Suprapubic skin (tissue), 4 donors: ENCODE measurements around the gene ZNF335. TPM values are rescaled to one million over a fixed set of nuclear protein-coding genes. Genes with fewer than 3 reads are reported as not detected.
"Not testable (repeated sequence)": the region's sequence is repeated elsewhere in the genome, so short reads cannot be mapped to it uniquely, and the experiment has no call there.

Source experiments
- DNase-seq, 2 donors: peaks; one replicate each; pipeline ENCODE4 v3.0.0-alpha.2; 2019; ENCODE audit warnings: low spot score in 2 of 2
- H3K27ac ChIP-seq: fragments of 200-600 bp; sonication (generic); one replicate; pipeline ENCODE4 v1.5.1; 2019
- H3K27me3 ChIP-seq: fragments of 200-600 bp; sonication (generic); one replicate; pipeline ENCODE4 v1.5.1; 2019
- H3K36me3 ChIP-seq: fragments of 200-600 bp; sonication (generic); one replicate; pipeline ENCODE4 v1.5.1; 2019
- H3K4me1 ChIP-seq: fragments of 200-600 bp; sonication (generic); one replicate; pipeline ENCODE4 v1.5.1; 2019
- H3K4me3 ChIP-seq: fragments of 200-600 bp; sonication (generic); one replicate; pipeline ENCODE4 v1.5.1; 2019; ENCODE audit warnings: mild to moderate bottlenecking
- H3K9me3 ChIP-seq: fragments of 200-600 bp; sonication (generic); one replicate; pipeline ENCODE4 v1.5.1; 2019
- EP300 ChIP-seq: sonication (generic); formaldehyde crosslinking; IDR thresholded peaks from one replicate; pipeline ENCODE4 v1.6.1; 2017; ENCODE audit warnings: antibody characterized with exemption
- POLR2A ChIP-seq, 2 donors: fragments of 450-650 bp; IDR thresholded peaks; one replicate each; pipeline ENCODE4 v1.6.1; 2017; ENCODE audit warnings: antibody characterized with exemption in 2 of 2, mild to moderate bottlenecking in 2 of 2, moderate library complexity in 2 of 2
- POLR2AphosphoS5 ChIP-seq, 3 donors: sonication (generic); formaldehyde crosslinking; IDR thresholded peaks; one replicate each; pipeline ENCODE4 v1.6.1; 2017; ENCODE audit warnings: antibody characterized with exemption in 3 of 3
- WGBS: methylation state at CpG from one replicate; pipeline ENCODE4 v1.1.5; 2018; 5-methylcytosine and 5-hydroxymethylcytosine counted together
- total RNA-seq, 4 donors: library from RNA; depleted of rRNA; stranded (reverse); fragments of >200 nt; gene quantifications; one replicate each; pipeline ENCODE4 v1.1.0, GENCODE V29; 2016
- TF ChIP-seq, protein P1 (sequence below), 2 donors: fragments of 200-600 bp in 1 of 2; fragments of 450-650 bp in 1 of 2; sonication (generic) in 1 of 2; IDR thresholded peaks; one replicate each; pipeline ENCODE4 v1.5.1; 2016 to 2019; ENCODE audit warnings: antibody characterized with exemption in 2 of 2, mild to moderate bottlenecking in 1 of 2, moderate library complexity in 1 of 2

ZNF335 gene
- total RNA-seq, 4 donors from 2014 or later, result 25.8 to 62.6 (median 35.1) TPM

DNA sequence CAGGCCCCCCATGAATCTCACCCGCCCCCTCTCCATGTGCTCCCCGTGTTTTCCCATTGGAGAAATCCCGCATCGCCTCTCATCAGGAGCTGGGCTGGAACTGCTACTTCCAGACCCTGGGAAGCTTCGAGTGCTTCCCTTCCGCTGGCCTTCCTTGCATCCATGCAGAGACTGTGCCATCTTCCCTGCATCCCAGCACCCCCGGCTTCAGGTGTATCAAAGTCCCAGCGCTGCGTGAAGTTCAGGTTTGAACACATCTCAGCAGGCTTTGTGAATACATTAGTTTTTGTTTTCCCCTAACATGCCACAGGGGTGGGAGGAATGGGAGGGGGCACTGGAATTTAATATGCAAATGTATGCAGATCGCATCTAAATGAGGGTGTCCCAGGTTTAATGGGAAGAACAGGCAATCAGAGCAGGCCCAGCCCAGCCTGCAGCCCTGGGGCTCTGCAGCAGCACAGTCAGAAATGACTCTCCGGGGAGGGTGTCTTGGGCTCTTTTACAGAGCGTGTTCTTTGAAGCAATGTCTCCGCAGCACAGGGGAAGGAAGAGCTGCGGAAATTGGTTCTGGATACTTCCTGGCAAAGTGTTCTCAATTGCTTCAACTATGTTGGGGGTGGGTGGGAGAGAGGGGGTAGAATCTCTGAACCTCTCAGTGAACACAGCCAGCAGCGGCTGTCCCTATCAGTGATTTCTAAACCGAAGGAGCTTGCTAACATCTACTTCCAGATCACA is 28.4 kb upstream of the ZNF335 start:
- Histone ChIP-seq H3K27ac (no peak overlapping the region), H3K27me3 (peaks cover 20% of the 10 kb centered on the region), H3K4me3 (no peak overlapping the region), H3K4me1 (peaks cover 27% of the 10 kb centered on the region), H3K9me3 (no peaks in the 10 kb centered on the region), H3K36me3 (no peaks in the 10 kb centered on the region)
- no peak for TF ChIP-seq POLR2A (IDR thresholded peaks at IDR 0.05)
- no peak for TF ChIP-seq POLR2AphosphoS5 (IDR thresholded peaks at IDR 0.05)
- TF ChIP-seq, protein P1, sequence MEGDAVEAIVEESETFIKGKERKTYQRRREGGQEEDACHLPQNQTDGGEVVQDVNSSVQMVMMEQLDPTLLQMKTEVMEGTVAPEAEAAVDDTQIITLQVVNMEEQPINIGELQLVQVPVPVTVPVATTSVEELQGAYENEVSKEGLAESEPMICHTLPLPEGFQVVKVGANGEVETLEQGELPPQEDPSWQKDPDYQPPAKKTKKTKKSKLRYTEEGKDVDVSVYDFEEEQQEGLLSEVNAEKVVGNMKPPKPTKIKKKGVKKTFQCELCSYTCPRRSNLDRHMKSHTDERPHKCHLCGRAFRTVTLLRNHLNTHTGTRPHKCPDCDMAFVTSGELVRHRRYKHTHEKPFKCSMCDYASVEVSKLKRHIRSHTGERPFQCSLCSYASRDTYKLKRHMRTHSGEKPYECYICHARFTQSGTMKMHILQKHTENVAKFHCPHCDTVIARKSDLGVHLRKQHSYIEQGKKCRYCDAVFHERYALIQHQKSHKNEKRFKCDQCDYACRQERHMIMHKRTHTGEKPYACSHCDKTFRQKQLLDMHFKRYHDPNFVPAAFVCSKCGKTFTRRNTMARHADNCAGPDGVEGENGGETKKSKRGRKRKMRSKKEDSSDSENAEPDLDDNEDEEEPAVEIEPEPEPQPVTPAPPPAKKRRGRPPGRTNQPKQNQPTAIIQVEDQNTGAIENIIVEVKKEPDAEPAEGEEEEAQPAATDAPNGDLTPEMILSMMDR (IDR thresholded peaks at IDR 0.05), result no peak
- TF ChIP-seq EP300, result no peak
- 45% methylated on average over 16 of the region's 16 CpGs for WGBS
- DNase-seq, result no peak

DNA sequence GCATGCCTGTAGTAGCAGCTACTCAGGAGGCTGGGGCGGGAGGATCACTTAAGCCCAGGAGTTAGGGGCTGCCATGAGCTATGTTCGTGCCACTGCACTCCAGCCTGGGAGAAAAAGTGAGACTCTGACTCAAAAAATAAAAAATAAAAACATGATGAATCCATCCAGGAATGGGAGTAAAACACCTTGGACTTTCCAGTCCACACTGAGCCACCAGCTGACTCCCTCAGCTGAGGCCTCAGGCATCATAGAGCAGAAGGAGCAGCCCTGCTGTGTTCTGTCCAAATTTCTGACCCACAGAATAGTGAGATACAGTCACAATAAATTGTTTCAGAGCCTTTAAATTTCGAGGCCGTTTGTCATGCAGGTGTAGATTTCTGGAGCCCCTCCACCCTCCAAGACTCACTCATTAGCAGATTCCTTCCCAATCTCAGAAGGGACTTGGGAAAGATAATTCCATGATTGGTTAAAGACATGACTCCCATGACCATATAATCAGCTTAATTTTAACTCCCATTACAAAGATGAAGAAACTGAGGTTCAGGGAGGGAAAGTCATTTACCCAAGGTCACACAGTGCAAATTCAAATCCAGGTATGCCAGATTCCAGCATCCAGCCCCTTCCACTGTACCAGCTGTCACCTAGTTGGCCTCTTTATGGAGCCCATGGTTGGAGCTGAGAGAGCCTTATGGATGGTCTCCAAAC is 27.7 kb upstream of the ZNF335 start:
- no peak for DNase-seq
- TF ChIP-seq POLR2A (IDR thresholded peaks at IDR 0.05), result no peak
- TF ChIP-seq EP300, result no peak
- TF ChIP-seq, protein P1 (IDR thresholded peaks at IDR 0.05), result no peak
- TF ChIP-seq POLR2AphosphoS5 (IDR thresholded peaks at IDR 0.05), result no peak
- Histone ChIP-seq H3K36me3 (no peaks in the 10 kb centered on the region), H3K4me3 (no peak overlapping the region), H3K4me1 (peaks cover 34% of the 10 kb centered on the region), H3K9me3 (no peaks in the 10 kb centered on the region), H3K27ac (no peak overlapping the region), H3K27me3 (peaks cover 20% of the 10 kb centered on the region)
- 85% methylated on average over 4 of the region's 4 CpGs for whole genome bisulfite sequencing

DNA sequence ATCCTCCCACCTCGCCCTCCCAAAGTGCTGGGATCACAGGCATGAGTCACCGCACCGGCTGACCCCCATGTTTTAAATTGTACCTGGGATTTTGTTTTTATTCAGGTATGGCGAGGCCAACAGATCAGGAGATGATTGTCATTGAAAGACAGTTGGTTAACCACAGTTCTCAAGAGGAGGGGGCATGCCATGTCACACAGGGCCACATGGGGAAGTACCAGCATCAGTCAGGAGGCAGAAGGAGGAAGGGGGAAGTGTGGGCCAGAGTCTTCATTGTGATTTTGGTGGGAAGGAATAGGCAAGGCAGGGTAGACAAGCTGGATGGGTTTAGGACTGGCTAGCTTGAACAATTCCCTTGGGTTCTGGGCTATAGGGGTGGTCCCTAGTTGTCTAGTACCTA is 26.8 kb upstream of the ZNF335 start:
- TF ChIP-seq EP300 (no peak), POLR2AphosphoS5 (IDR thresholded peaks at IDR 0.05) (no peak), POLR2A (IDR thresholded peaks at IDR 0.05) (no peak)
- TF ChIP-seq, protein P1 (IDR thresholded peaks at IDR 0.05), result no peak
- peaks cover 20% of the 10 kb centered on the region for H3K27me3 ChIP-seq
- no peak for DNase-seq
- H3K9me3 ChIP-seq, result no peaks in the 10 kb centered on the region
- WGBS, result 79% methylated on average over 4 of the region's 4 CpGs
- no peak overlapping the region for H3K27ac ChIP-seq
- peaks cover 39% of the 10 kb centered on the region for H3K4me1 ChIP-seq
- no peaks in the 10 kb centered on the region for H3K36me3 ChIP-seq
- no peak overlapping the region for H3K4me3 ChIP-seq

DNA sequence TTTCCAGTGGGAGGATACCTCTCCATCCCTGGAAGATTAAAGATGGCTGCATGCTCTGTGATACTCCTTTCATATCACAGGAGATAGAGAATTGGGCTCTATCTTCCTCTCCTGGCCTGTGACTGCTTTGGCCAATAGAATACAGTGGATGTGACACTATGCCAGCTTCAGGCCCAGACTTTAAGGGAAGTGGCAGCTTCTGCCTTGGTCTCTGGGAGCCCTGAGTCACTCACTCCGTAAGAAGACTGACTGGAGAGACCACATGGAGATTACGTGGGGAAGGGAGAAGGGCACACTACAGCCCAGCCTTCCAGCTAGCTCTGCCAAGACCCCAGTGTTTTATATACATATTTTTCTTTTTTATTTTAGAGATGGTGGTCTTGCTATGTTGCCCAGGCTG is 26.3 kb upstream of the ZNF335 start:
- 40% methylated on average over 2 of the region's 2 CpGs for WGBS
- H3K27me3 ChIP-seq, result peaks cover 20% of the 10 kb centered on the region
- no peak overlapping the region for H3K4me3 ChIP-seq
- H3K4me1 ChIP-seq, result peaks cover 40% of the 10 kb centered on the region
- TF ChIP-seq EP300, result no peak
- TF ChIP-seq POLR2A (IDR thresholded peaks at IDR 0.05), result no peak
- TF ChIP-seq POLR2AphosphoS5 (IDR thresholded peaks at IDR 0.05), result no peak
- TF ChIP-seq, protein P1 (IDR thresholded peaks at IDR 0.05), result no peak
- no peak overlapping the region for H3K27ac ChIP-seq
- no peaks in the 10 kb centered on the region for H3K9me3 ChIP-seq
- H3K36me3 ChIP-seq, result no peaks in the 10 kb centered on the region
- no peak for DNase-seq

DNA sequence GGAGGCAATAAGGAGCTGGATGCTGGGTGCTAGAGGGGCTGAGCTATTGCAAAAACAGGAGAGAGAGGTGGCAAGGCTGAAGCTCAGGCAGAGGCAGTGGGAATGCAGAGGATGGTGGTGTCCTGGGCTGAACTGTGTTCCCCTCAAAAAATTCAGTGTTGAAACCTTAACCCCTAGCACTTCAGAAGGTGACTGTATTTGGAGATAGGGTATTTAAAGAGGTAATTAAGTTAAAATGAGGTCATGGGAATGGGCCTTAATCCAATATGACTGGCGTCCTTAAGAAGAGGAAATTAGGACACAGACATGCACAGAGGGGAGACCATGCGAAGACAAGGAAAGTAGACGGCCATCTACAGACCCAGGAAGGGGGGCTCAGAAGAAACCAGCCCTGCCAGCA is 25.2 kb upstream of the ZNF335 start:
- WGBS, result 43% methylated on average over 3 of the region's 3 CpGs
- TF ChIP-seq POLR2AphosphoS5 (IDR thresholded peaks at IDR 0.05), result no peak
- TF ChIP-seq EP300, result no peak
- TF ChIP-seq, protein P1 (IDR thresholded peaks at IDR 0.05), result no peak
- no peak for TF ChIP-seq POLR2A (IDR thresholded peaks at IDR 0.05)
- no peaks in the 10 kb centered on the region for H3K36me3 ChIP-seq
- DNase-seq, result no peak
- H3K9me3 ChIP-seq, result no peaks in the 10 kb centered on the region
- no peak overlapping the region for H3K27ac ChIP-seq
- H3K27me3 ChIP-seq, result peaks cover 23% of the 10 kb centered on the region
- no peak overlapping the region for H3K4me3 ChIP-seq
- peaks cover 48% of the 10 kb centered on the region for H3K4me1 ChIP-seq

DNA sequence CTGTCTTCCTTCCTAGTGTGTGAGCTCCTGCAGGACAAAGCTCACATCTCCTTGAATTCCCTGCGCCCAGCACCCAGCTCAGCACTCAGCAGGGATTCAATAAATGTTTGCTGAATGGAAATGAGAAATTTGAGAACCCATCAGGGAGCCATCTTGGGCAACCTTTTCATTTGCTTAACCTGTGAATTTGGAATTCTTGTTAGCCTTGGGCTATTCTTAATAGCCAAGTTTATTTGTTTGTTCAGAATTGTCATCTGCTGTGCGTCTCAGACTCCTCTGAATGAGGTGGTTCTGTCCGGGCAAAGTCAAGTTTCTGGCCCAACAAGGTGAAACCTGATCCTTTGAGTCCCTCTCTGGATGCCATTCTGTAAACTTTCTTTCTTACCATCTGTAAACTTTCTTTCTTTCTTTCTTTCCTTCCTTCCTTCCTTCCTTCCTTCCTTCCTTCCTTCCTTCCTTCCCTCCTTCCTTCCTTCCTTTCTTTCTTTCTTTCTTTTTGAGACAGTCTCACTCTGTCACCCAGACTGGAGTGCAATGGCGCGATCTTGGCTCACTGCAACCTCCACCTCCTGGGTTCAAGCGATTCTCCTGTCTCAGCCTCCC is 23.6 kb upstream of the ZNF335 start:
- not testable (repeated sequence) for H3K4me3 ChIP-seq, DNase-seq, H3K36me3 ChIP-seq, H3K27ac ChIP-seq, H3K9me3 ChIP-seq
- Histone ChIP-seq H3K4me1 (peaks cover 42% of the 10 kb centered on the region), H3K27me3 (peaks cover 18% of the 10 kb centered on the region)
- WGBS, result 73% methylated on average over 6 of the region's 6 CpGs
